CD4-positive, alpha-beta T cell treated with Interleukin-15 for 4 hours (primary cell): Measurements from ENCODE around the gene BCL2L2.

Experiments
- DNase-seq: peaks from one replicate; pipeline ENCODE4 v3.0.0-alpha.2; 2020; ENCODE audit warnings: low spot score

The BCL2L2 gene

GRCh38 chr14:23299986-23300686 lies 6.5 kb upstream of the BCL2L2 start:
- no peak for DNase-seq

- no peak for DNase-seq
Measured at GRCh38 chr14:23300687-23301223, 5.9 kb upstream of the BCL2L2 start.

- DNase-seq, result peak; percentile 97
Measured at GRCh38 chr14:23301288-23301968, 5.2 kb upstream of the BCL2L2 start.

- DNase-seq, result no peak
Measured at GRCh38 chr14:23301969-23302289, 4.7 kb upstream of the BCL2L2 start.

GRCh38 chr14:23302290-23303225 lies 4.1 kb upstream of the BCL2L2 start, which contains the start of gene PPP1R3E:
PPP1R3E (minus strand) TSS chr14:23302859; CDS start chr14:23302576, 283 bp downstream.
- peak; percentile 85 for DNase-seq

GRCh38 chr14:23307146-23307530 lies 505 bp downstream of the BCL2L2 start:
- DNase-seq, result no peak

GRCh38 chr14:23307687-23308644 lies 1.3 kb downstream of the BCL2L2 start:
- no peak for DNase-seq

GRCh38 chr14:23308721-23309445 lies 2.2 kb downstream of the BCL2L2 start:
- no peak for DNase-seq

GRCh38 chr14:23310546-23310945 lies 3.9 kb downstream of the BCL2L2 start:
- no peak for DNase-seq

GRCh38 chr14:23316300-23316699 lies 9.7 kb downstream of the BCL2L2 start:
- no peak for DNase-seq

- DNase-seq, result no peak
Measured at GRCh38 chr14:23319746-23320583, 13.3 kb downstream of the BCL2L2 start.

- DNase-seq, result peak; percentile 99
Measured at GRCh38 chr14:23320584-23321571, 14.2 kb downstream of the BCL2L2 start, which contains the start of gene PABPN1. PABPN1 (plus strand) TSS chr14:23321457; CDS start chr14:23321470, 13 bp downstream.

- peak; percentile 41 for DNase-seq
Measured at GRCh38 chr14:23321572-23322547, 15.2 kb downstream of the BCL2L2 start.

- DNase-seq, result no peak
Measured at GRCh38 chr14:23322568-23323517, 16.2 kb downstream of the BCL2L2 start.

GRCh38 chr14:23323838-23324454 lies 17.3 kb downstream of the BCL2L2 start:
- DNase-seq, result no peak
